Right lobe of liver (tissue), 6 donors: Measurements from ENCODE around the gene MYO1B. TPM values are rescaled to one million over a fixed set of nuclear protein-coding genes. Genes with fewer than 3 reads are reported as not detected.

Experiments
- ATAC-seq, 4 donors: fragments of 200-7000 bp; cut with Tn5 transposase; one replicate each; pipeline ENCODE4 v1.9.1; 2020; ENCODE audit warnings: mild to moderate bottlenecking in 4 of 4, moderate library complexity in 4 of 4
- DNase-seq, 3 donors: peaks; one replicate each; pipeline ENCODE4 v3.0.0-alpha.2; 2020
- H3K27ac ChIP-seq, 3 donors: fragments of 200-600 bp; one replicate each; pipeline ENCODE4 v1.8.0; 2022
- H3K27me3 ChIP-seq, 2 donors: fragments of 200-600 bp; one replicate each; pipeline ENCODE4 v1.8.0; 2022
- H3K36me3 ChIP-seq, 4 donors: fragments of 200-600 bp; sonication (generic) in 1 of 4; one replicate each; pipeline versions ENCODE4 v1.5.1 to v1.8.0; 2017 to 2022; ENCODE audit warnings: control low read depth in 1 of 4
- H3K4me1 ChIP-seq, 4 donors: fragments of 200-600 bp; sonication (generic) in 1 of 4; one replicate each; pipeline versions ENCODE4 v1.5.1 to v1.8.0; 2017 to 2022; ENCODE audit warnings: control low read depth in 1 of 4
- H3K4me3 ChIP-seq, 3 donors: fragments of 200-600 bp; one replicate each; pipeline ENCODE4 v1.8.0; 2022
- H3K9me3 ChIP-seq, 4 donors: fragments of 200-600 bp; sonication (generic) in 1 of 4; one replicate each; pipeline versions ENCODE4 v1.5.1 to v1.8.0; 2017 to 2022; ENCODE audit warnings: control low read depth in 1 of 4
- CTCF ChIP-seq, 4 donors: fragments of 200-600 bp in 3 of 4; fragments of 450-650 bp in 1 of 4; IDR thresholded peaks; one replicate each; pipeline versions ENCODE4 v1.5.1 to v1.8.0; 2016 to 2022; ENCODE audit warnings: antibody characterized with exemption in 4 of 4, mild to moderate bottlenecking in 2 of 4
- POLR2A ChIP-seq: fragments of 450-650 bp; IDR thresholded peaks from one replicate; pipeline ENCODE4 v1.6.1; 2017; ENCODE audit warnings: antibody characterized with exemption, mild to moderate bottlenecking
- WGBS: methylation state at CpG from one replicate; pipeline ENCODE4 v1.1.6; 2018; ENCODE audit warnings: low coverage, low lambda C conversion rate; ENCODE audit not compliant: insufficient coverage; ENCODE audit errors: missing lambda C conversion rate; 5-methylcytosine and 5-hydroxymethylcytosine counted together
- intact Hi-C, 2 donors: fragments of 100-400 bp; cut with DNase I; formaldehyde crosslinking; loops; one replicate each; pipeline versions ENCODE4 v1.11.2 to v1.14.1; 2022
- total RNA-seq, 6 experiments: library from RNA; depleted of rRNA in 2 of 6; stranded (reverse); fragments of >200 nt in 2 of 6; fragmentation: NEBNext Ultra II Directional in 3 of 6; extraction: Animal tissue kit (Norgen Biotek cat#: 25700) in 3 of 6; gene quantifications; one replicate each; pipeline versions ENCODE4 v1.1.0 to v1.2.4, GENCODE V29; 2016 to 2023
- donor health status: DM: no; HTN: yes; CAD: no.
- donor health status: DM: no; HTN: no; CAD: no.
- donor health status: DM: no; HTN: no; CAD: no.
- donor health status: DM: no; HTN: yes; CAD: no.
- donor health status: DM: no; HTN: yes; CAD: no.

The MYO1B gene
- total RNA-seq, 6 experiments from 2014 or later: 171 to 273 (median 221) TPM

GRCh38 chr2:191355170-191355758 is 110.1 kb downstream of the MYO1B start:
- no peak for DNase-seq
- ATAC-seq: no peak
- Histone ChIP-seq H3K27ac (no peak overlapping the region), H3K9me3 (no peaks in the 10 kb centered on the region), H3K4me1 (peaks cover 0 to 19% (median 9%) of the 10 kb centered on the region in 4 donors), H3K27me3 (no peaks in the 10 kb centered on the region), H3K36me3 (peaks cover 0 to 19% (median 4%) of the 10 kb centered on the region in 4 donors), H3K4me3 (no peak overlapping the region)
- TF ChIP-seq POLR2A (no peak), CTCF (IDR thresholded peaks at IDR 0.05) (no peak)
- intact Hi-C loops: no loop called here
- WGBS: 91% methylated on average over 3 of the region's 8 CpGs

- ATAC-seq: no peak
- Histone ChIP-seq H3K9me3 (no peaks in the 10 kb centered on the region), H3K4me3 (no peak overlapping the region), H3K4me1 (peaks cover 0 to 19% (median 9%) of the 10 kb centered on the region in 4 donors), H3K27me3 (no peaks in the 10 kb centered on the region), H3K27ac (peak overlapping the region in 1 of 3 donors; percentile 37), H3K36me3 (peaks cover 0 to 22% (median 8%) of the 10 kb centered on the region in 4 donors)
- 50% methylated on average over 1 of the region's 1 CpG for WGBS
- TF ChIP-seq CTCF (IDR thresholded peaks at IDR 0.05): no peak
- TF ChIP-seq POLR2A: no peak
- DNase-seq: no peak
- intact Hi-C loops: no loop called here
These were observed 112.5 kb downstream of the MYO1B start for GRCh38 chr2:191357678-191358077.

GRCh38 chr2:191358325-191359025 is 113.3 kb downstream of the MYO1B start:
- peak; percentile 85 to 98 (median 96) for ATAC-seq
- peak; percentile 31 to 89 (median 75) for DNase-seq

GRCh38 chr2:191359133-191359532 is 113.9 kb downstream of the MYO1B start:
- no peak for DNase-seq
- Histone ChIP-seq H3K4me1 (peaks cover 0 to 19% (median 9%) of the 10 kb centered on the region in 4 donors), H3K27ac (peak overlapping the region in 2 of 3 donors; percentile 6 to 54), H3K27me3 (no peaks in the 10 kb centered on the region), H3K9me3 (no peaks in the 10 kb centered on the region), H3K4me3 (no peak overlapping the region), H3K36me3 (peaks cover 0 to 36% (median 10%) of the 10 kb centered on the region in 4 donors)
- ATAC-seq: no peak
- TF ChIP-seq POLR2A: no peak
- TF ChIP-seq CTCF (IDR thresholded peaks at IDR 0.05): no peak
- WGBS: 62% methylated on average over 2 of the region's 2 CpGs
- intact Hi-C loops: no loop called here

More at GRCh38 chr2:191358325-191359025, 113.3 kb downstream of the MYO1B start:
- peak overlapping the region in 2 of 3 donors; percentile 37 to 54 for H3K27ac ChIP-seq
- H3K36me3 ChIP-seq: peaks cover 0 to 29% (median 8%) of the 10 kb centered on the region in 4 donors
- H3K27me3 ChIP-seq: no peaks in the 10 kb centered on the region
- TF ChIP-seq POLR2A (no peak), CTCF (IDR thresholded peaks at IDR 0.05) (no peak)
- H3K9me3 ChIP-seq: no peaks in the 10 kb centered on the region
- 24% methylated on average over 11 of the region's 11 CpGs for WGBS
- H3K4me1 ChIP-seq: peaks cover 0 to 19% (median 9%) of the 10 kb centered on the region in 4 donors
- no peak overlapping the region for H3K4me3 ChIP-seq
- intact Hi-C loops: no loop called here
